Activated T-helper 17 cell treated with anti-CD3 and anti-CD28 coated beads, Interleukin-2, amount 50 U/mL, for 72 hours (primary cell): Measurements from ENCODE around the gene CNKSR3. TPM values are rescaled to one million over a fixed set of nuclear protein-coding genes. Genes with fewer than 3 reads are reported as not detected.

Experiments
- ATAC-seq: fragments of 150-1000 bp; cut with Tn5 transposase; replicated peaks from 2 replicates; pipeline ENCODE4 v1.10.0; 2021; ENCODE audit warnings: mild to moderate bottlenecking, moderate library complexity
- H3K27ac Mint-ChIP-seq: one replicate; pipeline ENCODE4 v1.8.0; 2022; ENCODE audit warnings: mixed read lengths
- H3K27me3 Mint-ChIP-seq: one replicate; pipeline ENCODE4 v1.8.0; 2022; ENCODE audit warnings: mixed read lengths
- H3K36me3 Mint-ChIP-seq: one replicate; pipeline ENCODE4 v1.8.0; 2022; ENCODE audit warnings: low read depth, mild to moderate bottlenecking, mixed read lengths
- H3K4me1 Mint-ChIP-seq: one replicate; pipeline ENCODE4 v1.8.0; 2022; ENCODE audit warnings: mixed read lengths
- H3K4me3 Mint-ChIP-seq: one replicate; pipeline ENCODE4 v1.8.0; 2022; ENCODE audit warnings: mild to moderate bottlenecking, mixed read lengths
- H3K9me3 Mint-ChIP-seq: one replicate; pipeline ENCODE4 v1.8.0; 2022; ENCODE audit warnings: mixed read lengths
- total RNA-seq, 2 donors: library from RNA; stranded (reverse); gene quantifications; one replicate each; pipeline ENCODE4 v1.2.3, GENCODE V29; 2022

Gene CNKSR3
- total RNA-seq, 2 donors from 2014 or later: 1.5 TPM; not detected in 1

- H3K4me1 Mint-ChIP-seq: no peaks in the 10 kb centered on the region
Measured at GRCh38 chr6:154380741-154381140, 129.7 kb downstream of the CNKSR3 start.

GRCh38 chr6:154379585-154379984 lies 130.9 kb downstream of the CNKSR3 start:
- no peak overlapping the region for H3K4me3 Mint-ChIP-seq
- no peak for ATAC-seq
- H3K9me3 Mint-ChIP-seq: no peaks in the 10 kb centered on the region
- no peak overlapping the region for H3K27ac Mint-ChIP-seq
- no peaks in the 10 kb centered on the region for H3K27me3 Mint-ChIP-seq
- no peaks in the 10 kb centered on the region for H3K4me1 Mint-ChIP-seq
- H3K36me3 Mint-ChIP-seq: no peaks in the 10 kb centered on the region

More at GRCh38 chr6:154380741-154381140, 129.7 kb downstream of the CNKSR3 start:
- H3K9me3 Mint-ChIP-seq: no peaks in the 10 kb centered on the region
- no peak overlapping the region for H3K4me3 Mint-ChIP-seq
- H3K36me3 Mint-ChIP-seq: no peaks in the 10 kb centered on the region
- peaks cover 7% of the 10 kb centered on the region for H3K27me3 Mint-ChIP-seq
- H3K27ac Mint-ChIP-seq: no peak overlapping the region
- ATAC-seq: no peak

- H3K4me3 Mint-ChIP-seq: no peak overlapping the region
- no peaks in the 10 kb centered on the region for H3K36me3 Mint-ChIP-seq
- no peaks in the 10 kb centered on the region for H3K27me3 Mint-ChIP-seq
- no peaks in the 10 kb centered on the region for H3K9me3 Mint-ChIP-seq
- ATAC-seq: no peak
- no peaks in the 10 kb centered on the region for H3K4me1 Mint-ChIP-seq
- no peak overlapping the region for H3K27ac Mint-ChIP-seq
Measured at GRCh38 chr6:154378518-154378917, 132.0 kb downstream of the CNKSR3 start.

GRCh38 chr6:154377726-154378125 lies 132.8 kb downstream of the CNKSR3 start:
- Mint-ChIP-seq H3K27ac (no peak overlapping the region), H3K4me1 (no peaks in the 10 kb centered on the region), H3K9me3 (no peaks in the 10 kb centered on the region), H3K4me3 (no peak overlapping the region), H3K27me3 (peaks cover 3% of the 10 kb centered on the region), H3K36me3 (no peaks in the 10 kb centered on the region)
- no peak for ATAC-seq

- no peaks in the 10 kb centered on the region for H3K9me3 Mint-ChIP-seq
- no peak for ATAC-seq
- no peaks in the 10 kb centered on the region for H3K4me1 Mint-ChIP-seq
- H3K27ac Mint-ChIP-seq: no peak overlapping the region
- no peak overlapping the region for H3K4me3 Mint-ChIP-seq
- H3K36me3 Mint-ChIP-seq: no peaks in the 10 kb centered on the region
- peaks cover 3% of the 10 kb centered on the region for H3K27me3 Mint-ChIP-seq
Measured at GRCh38 chr6:154373971-154374370, 136.5 kb downstream of the CNKSR3 start.

GRCh38 chr6:154371281-154371680 lies 139.2 kb downstream of the CNKSR3 start:
- Mint-ChIP-seq H3K9me3 (no peaks in the 10 kb centered on the region), H3K27ac (no peak overlapping the region), H3K27me3 (peaks cover 3% of the 10 kb centered on the region), H3K4me1 (no peaks in the 10 kb centered on the region), H3K36me3 (no peaks in the 10 kb centered on the region), H3K4me3 (no peak overlapping the region)
- ATAC-seq: no peak

- Mint-ChIP-seq H3K4me1 (no peaks in the 10 kb centered on the region), H3K27me3 (peaks cover 3% of the 10 kb centered on the region), H3K36me3 (no peaks in the 10 kb centered on the region), H3K27ac (no peak overlapping the region), H3K4me3 (no peak overlapping the region), H3K9me3 (no peaks in the 10 kb centered on the region)
- ATAC-seq: no peak
Measured at GRCh38 chr6:154370545-154370944, 139.9 kb downstream of the CNKSR3 start.

- no peaks in the 10 kb centered on the region for H3K36me3 Mint-ChIP-seq
- no peaks in the 10 kb centered on the region for H3K4me1 Mint-ChIP-seq
- H3K27me3 Mint-ChIP-seq: peaks cover 2% of the 10 kb centered on the region
- ATAC-seq: no peak
- H3K9me3 Mint-ChIP-seq: no peaks in the 10 kb centered on the region
- no peak overlapping the region for H3K27ac Mint-ChIP-seq
- no peak overlapping the region for H3K4me3 Mint-ChIP-seq
Measured at GRCh38 chr6:154367839-154368695, 142.4 kb downstream of the CNKSR3 start.

GRCh38 chr6:154367336-154367735 lies 143.1 kb downstream of the CNKSR3 start:
- Mint-ChIP-seq H3K36me3 (no peaks in the 10 kb centered on the region), H3K9me3 (no peaks in the 10 kb centered on the region), H3K4me3 (no peak overlapping the region), H3K27ac (no peak overlapping the region), H3K27me3 (peaks cover 1% of the 10 kb centered on the region), H3K4me1 (no peaks in the 10 kb centered on the region)
- no peak for ATAC-seq

GRCh38 chr6:154363821-154364220 lies 146.7 kb downstream of the CNKSR3 start:
- H3K36me3 Mint-ChIP-seq: no peaks in the 10 kb centered on the region
- ATAC-seq: no peak
- peaks cover 16% of the 10 kb centered on the region for H3K27me3 Mint-ChIP-seq
- no peaks in the 10 kb centered on the region for H3K9me3 Mint-ChIP-seq
- H3K27ac Mint-ChIP-seq: no peak overlapping the region
- no peak overlapping the region for H3K4me3 Mint-ChIP-seq
- no peaks in the 10 kb centered on the region for H3K4me1 Mint-ChIP-seq

- H3K4me1 Mint-ChIP-seq: no peaks in the 10 kb centered on the region
- ATAC-seq: no peak
- no peaks in the 10 kb centered on the region for H3K36me3 Mint-ChIP-seq
- H3K27ac Mint-ChIP-seq: no peak overlapping the region
- H3K9me3 Mint-ChIP-seq: no peaks in the 10 kb centered on the region
- H3K27me3 Mint-ChIP-seq: peaks cover 31% of the 10 kb centered on the region
- no peak overlapping the region for H3K4me3 Mint-ChIP-seq
Measured at GRCh38 chr6:154361476-154361875, 149.0 kb downstream of the CNKSR3 start.

GRCh38 chr6:154360476-154360875 lies 150.0 kb downstream of the CNKSR3 start:
- H3K4me3 Mint-ChIP-seq: no peak overlapping the region
- peaks cover 37% of the 10 kb centered on the region for H3K27me3 Mint-ChIP-seq
- H3K36me3 Mint-ChIP-seq: no peaks in the 10 kb centered on the region
- H3K4me1 Mint-ChIP-seq: no peaks in the 10 kb centered on the region
- no peak overlapping the region for H3K27ac Mint-ChIP-seq
- no peak for ATAC-seq
- no peaks in the 10 kb centered on the region for H3K9me3 Mint-ChIP-seq

GRCh38 chr6:154359679-154360078 lies 150.8 kb downstream of the CNKSR3 start:
- Mint-ChIP-seq H3K9me3 (peaks cover 4% of the 10 kb centered on the region), H3K27me3 (peaks cover 42% of the 10 kb centered on the region), H3K36me3 (no peaks in the 10 kb centered on the region), H3K4me1 (peaks cover 7% of the 10 kb centered on the region), H3K27ac (no peak overlapping the region), H3K4me3 (no peak overlapping the region)
- ATAC-seq: no peak

- no peak for ATAC-seq
- Mint-ChIP-seq H3K9me3 (peaks cover 4% of the 10 kb centered on the region), H3K4me3 (no peak overlapping the region), H3K27ac (no peak overlapping the region), H3K27me3 (peaks cover 47% of the 10 kb centered on the region), H3K4me1 (peaks cover 12% of the 10 kb centered on the region), H3K36me3 (no peaks in the 10 kb centered on the region)
Measured at GRCh38 chr6:154359161-154359574, 151.3 kb downstream of the CNKSR3 start.

- ATAC-seq: no peak
- Mint-ChIP-seq H3K27me3 (peaks cover 51% of the 10 kb centered on the region), H3K36me3 (no peaks in the 10 kb centered on the region)
Measured at GRCh38 chr6:154358019-154358545, 152.4 kb downstream of the CNKSR3 start.

More at GRCh38 chr6:154358019-154358545, 152.4 kb downstream of the CNKSR3 start:
- Mint-ChIP-seq H3K4me3 (no peak overlapping the region), H3K9me3 (peaks cover 4% of the 10 kb centered on the region), H3K27ac (no peak overlapping the region), H3K4me1 (peaks cover 17% of the 10 kb centered on the region)
